GM19025 (cell line): ENCODE results near the gene NDST4.

Source experiments
- ATAC-seq: cut with Tn5 transposase; IDR thresholded peaks from one replicate; pipeline ENCODE4 v1.9.1; 2021; ENCODE audit warnings: mild to moderate bottlenecking, low read depth, moderate library complexity; ENCODE audit not compliant: unreplicated experiment

NDST4 gene

DNA sequence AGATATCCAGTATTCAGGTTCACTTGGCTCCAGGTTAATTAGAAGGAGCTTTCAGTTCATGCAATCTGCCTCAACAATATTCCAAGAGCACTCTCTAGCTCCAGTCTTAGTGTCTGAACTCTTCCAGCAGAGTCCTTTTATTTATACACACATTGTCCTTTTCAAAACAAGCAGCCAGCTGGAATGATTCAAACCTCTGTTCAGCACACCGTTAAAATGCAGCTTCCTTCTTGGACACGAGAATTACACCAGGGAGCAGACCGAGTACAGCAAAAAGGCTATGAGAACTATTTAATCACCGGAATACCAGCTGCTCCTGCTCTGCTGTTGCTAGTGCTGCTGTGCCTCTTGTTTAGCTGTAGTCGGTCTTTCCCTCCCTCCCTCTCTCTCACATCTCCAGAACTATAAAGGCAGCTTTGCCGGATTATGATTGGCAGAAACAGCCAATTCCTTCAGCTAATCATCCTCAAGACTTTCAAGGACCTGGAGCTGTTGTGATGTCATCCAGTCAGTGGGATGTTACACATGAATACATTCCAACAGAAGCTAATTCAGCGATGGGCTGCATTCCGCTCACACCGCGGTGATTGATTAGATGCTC is at the start of gene NDST4:
TSS of gene NDST4 (minus strand) at position 115 of the 601 bp plus-strand sequence. CDS start 36,584 bp downstream, outside the sequence.
- no peak for ATAC-seq

DNA sequence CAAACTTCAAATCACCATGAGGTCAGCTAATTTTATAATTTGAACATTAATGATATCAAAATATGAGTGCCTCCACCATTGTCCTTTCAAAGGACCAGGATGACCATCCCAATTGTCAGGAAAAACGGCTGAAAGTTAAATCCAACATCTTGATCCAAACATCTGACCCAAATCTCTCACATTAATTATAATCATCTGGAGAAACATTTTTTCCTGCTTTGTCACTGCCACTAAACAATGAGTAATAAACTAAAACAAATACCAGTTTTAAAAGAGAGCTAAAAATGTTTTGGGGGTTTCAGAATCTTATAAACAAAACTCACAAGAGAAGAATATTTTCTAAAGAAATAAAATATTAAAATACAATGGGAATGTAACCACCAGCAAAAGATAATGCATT is 45.7 kb upstream of the NDST4 start:
- no peak for ATAC-seq

DNA sequence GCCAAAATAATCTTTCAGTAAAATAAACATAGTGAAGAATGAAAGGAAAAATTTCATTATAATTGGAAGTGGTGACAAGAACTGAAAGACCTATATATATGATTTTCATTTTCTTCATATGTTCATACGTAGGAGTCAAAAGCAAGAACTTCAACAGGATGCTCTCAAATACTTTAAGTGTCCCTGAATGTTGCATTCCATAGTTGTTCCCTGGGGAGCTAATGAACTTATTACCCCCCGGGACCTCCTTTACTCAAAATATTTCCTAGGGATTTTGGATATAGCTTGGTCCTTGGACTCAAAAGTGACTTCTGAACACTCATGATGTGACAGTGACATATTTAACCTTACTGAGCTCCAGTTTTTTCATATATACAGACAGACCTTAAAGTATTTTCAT is 44.9 kb upstream of the NDST4 start:
- no peak for ATAC-seq

DNA sequence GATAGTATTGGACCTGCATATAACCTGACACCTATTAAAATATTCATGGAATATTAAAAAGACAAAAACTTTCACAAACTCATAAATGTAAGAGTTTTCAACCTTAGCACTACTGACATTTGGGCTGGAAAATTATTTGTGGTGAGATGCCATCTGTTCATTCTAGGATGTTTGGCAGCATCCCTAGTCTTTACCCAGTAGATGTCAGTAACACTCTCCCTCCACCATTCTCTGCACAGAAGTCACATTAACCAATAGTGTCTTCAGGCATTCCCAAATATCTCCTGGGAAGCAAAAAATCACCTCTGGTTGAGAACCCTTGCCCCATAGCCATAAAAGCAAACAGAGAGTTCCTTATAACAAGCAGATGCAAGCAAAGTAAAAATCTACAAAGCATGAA is 41.4 kb upstream of the NDST4 start:
- ATAC-seq: no peak

DNA sequence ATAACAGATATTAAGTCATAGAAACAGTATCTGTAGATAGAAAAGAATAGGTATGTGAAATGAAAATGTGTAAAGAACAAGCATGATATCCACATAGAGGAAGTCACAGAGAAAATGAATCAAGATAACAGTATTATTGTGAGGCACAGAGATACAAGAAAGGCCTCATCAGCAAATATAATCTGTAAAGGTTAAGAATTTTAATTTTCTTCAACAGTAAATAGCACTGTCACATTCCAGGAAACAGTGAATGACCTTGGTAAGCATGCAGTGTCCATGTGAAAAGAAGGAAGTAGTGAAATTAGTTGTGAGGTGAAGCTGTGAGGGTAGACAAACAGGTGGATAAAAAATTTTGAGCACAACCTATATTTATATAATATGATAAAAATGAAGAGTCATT is 39.5 kb upstream of the NDST4 start:
- ATAC-seq: no peak

DNA sequence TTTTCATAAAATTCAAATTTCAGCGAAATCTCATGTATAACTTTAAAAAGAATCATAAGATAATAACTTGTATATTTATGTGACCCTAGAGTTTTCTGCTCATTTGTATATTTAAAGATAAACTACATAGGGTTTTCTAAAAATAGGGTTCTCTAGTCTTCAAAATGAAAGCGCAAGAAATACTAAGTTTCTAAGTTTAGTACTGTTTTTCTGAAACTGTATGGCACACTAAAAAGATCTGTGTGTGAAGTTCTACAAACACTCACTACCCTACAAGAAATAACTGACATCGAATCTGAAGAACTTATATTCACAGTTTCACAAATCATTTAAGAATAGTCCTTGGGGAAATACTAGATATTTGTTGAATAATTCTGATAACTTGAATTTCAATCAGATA is 38.7 kb upstream of the NDST4 start:
- ATAC-seq: peak; percentile 60

DNA sequence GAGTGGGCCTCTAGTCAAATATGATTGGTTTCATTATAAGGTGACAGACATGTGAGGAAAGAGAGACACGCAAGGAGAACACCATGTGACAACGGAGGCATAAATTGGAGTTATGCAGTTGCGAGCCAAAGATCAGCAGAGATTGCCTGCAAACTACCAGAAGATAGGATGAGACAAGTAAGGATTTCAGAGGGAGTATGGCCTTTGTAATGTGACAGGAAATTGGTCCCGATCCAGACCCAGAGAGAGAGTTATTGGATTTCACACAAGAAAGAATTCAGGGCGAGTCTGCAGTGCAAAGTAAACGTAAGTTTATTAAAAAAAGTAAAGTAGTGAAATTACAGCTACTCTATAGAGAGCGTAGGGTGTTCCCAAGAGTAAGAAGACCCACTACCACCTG is 35.7 kb upstream of the NDST4 start:
- no peak for ATAC-seq

DNA sequence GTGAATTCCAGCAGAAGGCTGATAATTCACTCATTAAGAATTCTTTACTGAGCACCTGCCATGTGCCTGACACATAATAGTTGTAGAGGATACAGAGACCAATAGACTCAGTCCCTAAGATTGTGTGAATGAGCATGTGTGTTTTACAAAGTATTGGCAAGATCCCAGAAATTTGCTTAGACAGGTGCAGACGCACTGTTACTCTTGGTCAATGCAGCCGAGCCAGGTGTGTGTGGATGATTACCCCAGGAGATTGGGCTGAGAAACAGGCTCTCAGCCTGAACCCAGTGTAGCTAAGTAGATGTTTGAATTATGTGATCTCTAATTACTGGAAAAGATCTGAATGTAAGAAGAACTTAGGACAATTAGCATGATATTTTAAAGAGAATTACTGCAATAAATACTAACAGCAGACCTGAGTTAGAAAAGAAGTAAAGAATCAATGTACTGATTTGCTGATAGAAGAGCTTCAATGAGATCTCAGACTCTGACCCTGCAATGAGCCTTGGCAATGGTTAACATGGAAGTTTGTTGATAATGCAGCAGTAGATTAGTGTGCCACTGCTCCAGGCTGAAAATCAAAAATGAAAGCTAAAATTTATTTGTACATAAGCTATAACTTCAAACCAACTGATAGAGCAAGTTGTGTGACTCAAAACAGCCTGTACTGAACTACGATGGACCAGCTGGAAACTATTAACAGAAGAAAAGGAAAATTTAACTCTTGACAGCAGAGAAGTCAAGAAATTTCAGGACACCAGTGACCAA is 32.2 kb upstream of the NDST4 start:
- no peak for ATAC-seq

DNA sequence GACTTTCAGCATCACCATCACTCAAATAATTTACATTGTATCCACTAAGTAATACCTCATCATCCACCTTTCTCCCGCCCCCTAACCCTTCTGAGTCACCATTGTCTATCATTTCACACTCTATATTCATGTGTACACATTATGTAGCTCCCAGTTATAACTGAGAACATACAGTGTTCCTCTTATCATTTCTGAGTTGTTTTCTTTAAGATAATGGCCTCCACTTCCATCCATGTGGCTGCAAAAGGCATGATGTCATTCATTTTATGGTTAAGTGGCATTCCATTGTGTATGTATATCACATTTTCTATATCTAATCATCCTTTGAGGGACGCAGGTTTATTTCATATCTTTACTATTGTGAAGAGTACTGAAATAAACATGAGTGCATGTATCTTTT is 14.6 kb upstream of the NDST4 start:
- ATAC-seq: no peak

DNA sequence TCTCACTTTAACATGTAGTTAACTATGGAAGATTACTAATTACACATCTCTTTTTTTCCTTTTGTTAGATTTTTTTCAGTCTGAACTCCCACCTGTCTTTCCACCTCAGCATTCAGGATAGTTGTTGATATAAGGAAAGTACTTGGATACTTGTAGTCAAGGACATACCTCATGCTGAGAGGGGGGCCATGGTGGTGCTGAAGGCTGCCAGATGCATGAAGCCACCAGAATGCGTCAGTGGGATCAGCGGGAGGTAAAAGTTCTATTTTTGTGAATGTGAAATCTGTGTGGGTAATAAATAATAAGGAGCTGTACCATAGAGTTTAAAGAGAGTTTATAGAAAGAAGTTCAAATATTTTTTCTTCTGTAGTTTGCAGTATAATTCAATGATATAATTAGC is 13.1 kb upstream of the NDST4 start:
- ATAC-seq: no peak

DNA sequence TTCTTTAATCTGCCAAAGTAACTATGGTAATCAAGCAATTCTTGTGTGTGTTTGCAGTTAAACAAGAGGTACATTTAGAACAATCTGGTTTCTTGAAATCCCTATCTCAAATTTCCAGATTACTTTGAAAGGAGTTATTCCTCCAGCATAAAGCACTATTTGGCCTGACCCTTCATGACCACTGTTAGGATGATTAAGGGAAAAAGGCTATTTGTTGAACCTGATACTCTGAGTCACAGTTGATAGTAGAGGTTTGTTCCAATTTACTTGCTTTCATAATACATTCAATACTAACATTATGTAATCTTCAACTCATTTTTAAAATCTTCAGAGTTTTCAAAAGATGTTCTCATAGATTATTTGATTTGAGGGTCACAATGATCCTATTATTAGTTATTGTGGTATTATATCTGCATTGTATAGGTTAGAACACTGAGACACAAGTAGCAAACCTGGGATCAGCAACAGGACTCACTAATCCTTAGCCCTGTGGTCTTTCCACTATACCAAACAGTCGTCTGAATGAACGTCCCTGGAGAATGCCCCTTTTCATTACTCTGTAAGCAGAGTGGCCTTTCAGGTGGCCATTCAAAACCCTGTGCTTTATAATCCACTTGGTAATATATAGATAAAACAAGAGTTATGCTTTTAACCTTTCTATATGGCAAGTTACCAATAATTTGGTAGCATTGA is 8.1 kb upstream of the NDST4 start:
- no peak for ATAC-seq

DNA sequence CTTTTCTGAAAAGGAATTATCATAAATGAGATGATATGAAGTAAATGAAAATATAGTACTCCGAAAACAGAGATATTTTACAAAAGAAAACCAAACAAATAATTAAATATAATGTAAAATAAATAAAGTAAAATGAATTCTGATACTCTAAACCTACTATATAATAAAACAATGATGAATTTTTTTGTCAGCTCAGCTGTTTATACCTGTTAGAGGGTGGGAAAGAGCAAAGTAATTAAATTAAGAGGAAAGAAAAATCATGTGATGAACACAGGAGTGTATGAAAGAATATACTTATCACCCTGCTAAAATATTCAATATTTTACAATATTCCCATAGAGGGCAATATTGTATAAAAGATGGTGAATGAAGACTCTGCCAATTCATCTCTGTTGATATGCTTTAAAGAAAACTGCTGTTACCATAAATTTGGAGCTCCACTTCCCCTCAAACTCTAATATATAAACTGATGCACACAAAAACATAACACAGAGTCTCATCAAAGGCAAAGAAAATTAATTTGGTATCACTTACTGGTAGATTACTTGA is 6.5 kb upstream of the NDST4 start:
- no peak for ATAC-seq

DNA sequence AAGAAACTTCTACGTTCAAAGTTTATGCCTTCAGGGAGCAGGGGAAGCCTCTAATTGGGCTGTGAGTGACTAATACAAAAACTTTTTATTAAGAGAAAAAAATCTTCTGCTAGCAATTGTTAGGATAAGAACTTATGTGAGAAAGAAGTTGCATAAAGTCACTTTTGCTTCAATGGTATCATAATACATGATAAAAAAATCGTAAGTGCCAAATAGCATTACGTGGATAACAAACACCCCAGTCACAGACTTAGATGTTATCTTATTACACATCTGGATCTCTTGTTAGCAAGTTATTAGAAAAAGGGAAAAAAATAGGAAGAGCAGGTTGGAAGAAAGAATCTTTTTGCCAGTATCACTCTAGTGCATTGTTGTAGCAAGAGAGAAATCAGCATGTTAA is 4.2 kb upstream of the NDST4 start:
- no peak for ATAC-seq

DNA sequence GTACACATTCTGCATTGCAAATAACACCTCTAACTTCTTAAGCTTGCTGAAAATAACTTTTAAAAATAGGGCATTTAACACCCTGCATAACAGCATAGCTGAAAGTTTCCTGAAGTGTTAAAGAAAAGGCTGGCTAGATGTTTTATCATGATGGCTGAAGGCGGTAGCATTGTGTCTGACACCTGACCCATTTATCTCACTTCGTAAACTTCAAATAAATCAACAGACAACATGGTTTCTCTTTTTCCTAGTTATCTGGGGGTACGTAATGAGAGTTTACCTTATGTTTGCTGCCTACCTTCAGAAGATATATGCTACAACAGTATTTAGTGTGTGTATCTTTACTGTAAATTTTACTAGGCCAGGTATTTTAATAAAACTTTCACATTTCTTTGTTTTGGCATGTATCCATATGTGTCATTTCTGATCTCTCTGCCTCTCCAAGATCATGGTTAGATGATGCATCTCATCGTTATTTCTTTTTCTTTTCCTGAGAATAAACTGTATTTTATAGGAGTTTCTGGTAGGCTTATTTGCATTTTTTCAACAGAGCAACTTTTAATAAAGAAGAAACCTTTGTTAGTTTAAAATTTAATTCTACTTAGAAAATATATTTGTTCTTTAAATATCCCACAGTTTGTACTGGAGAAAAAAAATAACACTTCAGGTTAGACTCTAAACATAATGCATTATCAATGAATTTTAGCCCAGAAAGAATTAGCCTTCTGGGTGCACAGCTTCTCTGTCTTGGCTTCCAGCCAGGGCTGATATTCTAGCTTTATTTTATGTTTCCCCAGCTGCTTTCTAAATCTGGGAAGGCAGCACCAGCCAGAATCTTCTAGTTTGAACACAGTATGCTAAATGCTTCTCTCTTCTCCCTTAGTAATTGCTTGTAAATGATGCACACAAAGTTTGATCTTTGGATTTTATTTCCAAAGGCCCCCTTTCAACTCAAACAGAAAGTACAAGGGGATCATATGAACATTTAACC is 2.9 kb downstream of the NDST4 start:
- no peak for ATAC-seq

DNA sequence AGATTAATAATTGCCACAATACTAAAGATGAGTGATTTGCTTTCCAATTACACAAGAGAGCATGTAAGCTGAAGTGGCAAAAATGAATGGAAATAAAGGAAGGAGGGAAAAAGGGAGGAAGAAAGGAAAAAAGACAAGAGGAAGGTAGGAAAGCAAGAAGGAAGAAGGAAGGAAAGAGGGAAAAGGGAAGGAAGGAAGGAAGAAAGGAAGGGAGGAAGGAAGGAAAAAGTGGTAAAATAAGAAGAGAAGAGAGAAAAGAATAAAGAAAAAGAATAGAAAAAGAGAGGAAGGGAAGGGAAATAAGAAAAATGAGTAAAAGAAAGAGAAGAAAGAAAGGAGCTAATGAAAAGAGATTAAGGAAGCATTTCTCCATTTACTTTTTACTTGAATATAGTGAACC is 4.6 kb downstream of the NDST4 start:
- ATAC-seq: no peak

DNA sequence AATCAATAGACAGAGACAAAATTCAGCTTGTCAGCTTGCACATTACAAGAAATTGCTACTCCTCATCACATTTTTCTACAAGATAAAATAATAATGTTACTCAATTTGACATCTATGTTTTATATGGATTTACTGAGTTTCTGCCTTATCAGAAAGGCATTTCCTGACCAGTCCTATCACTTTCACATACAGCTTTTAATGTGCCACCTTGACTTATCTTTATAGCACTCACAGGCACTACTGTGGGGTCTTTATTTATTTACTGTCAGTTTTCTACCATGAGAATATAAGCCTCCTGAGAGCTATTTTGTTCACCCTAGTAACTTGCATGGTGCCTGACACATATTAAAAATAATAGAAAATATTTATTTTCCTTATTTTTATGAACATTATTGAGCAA is 6.0 kb downstream of the NDST4 start:
- no peak for ATAC-seq

DNA sequence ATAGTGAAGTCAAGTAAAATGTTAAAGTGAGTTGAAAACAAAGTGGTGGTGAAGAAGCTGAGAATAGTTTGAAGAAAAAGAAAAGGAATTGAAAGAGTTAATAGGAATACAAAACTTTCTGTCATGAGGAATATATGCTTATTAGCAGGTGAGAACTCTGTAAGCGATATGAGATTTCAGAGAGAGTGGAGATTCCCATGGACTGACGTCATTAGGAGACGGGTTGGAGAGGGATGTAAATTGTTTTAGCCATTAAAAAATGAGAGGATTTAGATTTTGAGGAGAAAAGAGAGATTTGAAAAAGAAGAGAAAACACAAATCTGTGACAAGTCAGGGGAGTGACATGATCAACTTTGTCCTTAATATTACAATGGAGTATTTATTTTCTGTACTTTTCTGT is 11.7 kb downstream of the NDST4 start:
- no peak for ATAC-seq

DNA sequence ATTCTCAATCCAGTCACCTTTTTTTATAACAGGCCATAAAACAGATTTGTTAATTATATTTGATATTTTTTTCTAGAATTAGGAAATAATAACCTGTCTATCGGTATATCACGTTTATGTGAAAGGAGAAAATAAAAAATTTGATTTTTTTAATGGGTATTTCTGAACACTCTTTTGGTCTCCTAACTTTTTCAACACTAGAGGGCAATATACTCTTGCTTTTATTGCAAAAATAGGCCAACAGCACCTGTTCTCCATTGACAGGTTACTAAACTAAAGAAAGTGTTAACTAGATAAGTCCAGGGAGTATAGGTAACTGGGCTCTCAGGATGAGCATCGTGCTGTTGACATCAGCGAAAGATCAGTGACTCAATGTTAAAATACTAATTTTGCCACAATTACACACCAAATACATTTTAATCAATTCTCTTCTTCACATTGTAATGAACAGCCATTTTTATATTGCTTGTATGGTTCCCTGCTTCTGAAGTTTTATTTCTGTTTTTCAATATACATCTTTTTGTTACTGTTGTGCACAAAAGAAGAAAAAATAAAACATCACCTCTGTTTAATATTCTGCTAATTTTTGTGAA is 22.8 kb downstream of the NDST4 start:
- ATAC-seq: no peak

DNA sequence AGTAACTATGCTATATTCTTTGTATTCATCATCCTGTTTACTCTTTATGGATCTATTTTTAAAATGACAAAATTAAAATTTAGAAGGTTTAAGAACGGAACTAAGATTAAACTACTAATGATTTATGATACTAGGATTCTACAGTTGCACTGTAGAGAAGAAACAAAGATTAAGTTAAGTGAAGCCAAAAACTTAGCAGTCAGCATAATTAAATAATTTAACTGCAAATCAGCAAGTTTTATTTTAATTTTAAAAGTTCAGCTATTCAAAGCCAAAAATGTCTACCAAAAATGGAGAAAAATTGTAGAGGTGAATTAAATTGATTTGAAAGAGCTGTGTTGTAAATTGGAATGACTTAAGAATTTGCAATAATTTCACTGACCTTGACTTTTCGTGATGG is 30.8 kb downstream of the NDST4 start:
- no peak for ATAC-seq

DNA sequence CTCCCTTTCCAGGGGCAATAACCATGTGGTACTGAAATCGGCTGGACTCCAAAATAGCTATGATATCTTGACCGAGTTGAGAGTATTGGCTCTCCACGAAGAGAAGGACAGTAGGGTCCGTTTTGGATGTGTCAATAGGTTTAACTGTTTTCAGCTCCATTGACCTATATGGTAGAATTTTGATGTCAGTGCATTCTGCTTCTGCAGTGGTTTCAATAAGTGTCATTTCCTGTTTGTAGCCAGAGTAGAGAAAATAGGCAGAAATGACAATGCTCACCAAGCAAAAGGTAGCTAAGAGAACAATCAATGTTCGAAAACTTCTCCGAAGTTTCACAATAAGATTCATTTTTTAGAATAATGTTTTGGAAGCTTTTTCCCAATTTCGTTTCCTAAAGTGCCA is 36.7 kb downstream of the NDST4 start:
- no peak for ATAC-seq
